A549 treated with DMSO at 1 μM for 4 hours (cell line): ENCODE data around the gene VILL. TPM values are rescaled to one million over a fixed set of nuclear protein-coding genes. Genes with fewer than 3 reads are reported as not detected.

ENCODE experiments used
- total RNA-seq: library from RNA; stranded (reverse); fragments of 200-300 nt; extraction: Qiagen RNA extraction; gene quantifications from 5 replicates; pipeline ENCODE4 v1.2.3, GENCODE V29; 2022; ENCODE audit warnings: low read depth

Gene VILL
- 0.10 to 0.27 TPM (median 0.15 TPM) in 4 of 5 replicates, not detected in the other for total RNA-seq

DNA sequence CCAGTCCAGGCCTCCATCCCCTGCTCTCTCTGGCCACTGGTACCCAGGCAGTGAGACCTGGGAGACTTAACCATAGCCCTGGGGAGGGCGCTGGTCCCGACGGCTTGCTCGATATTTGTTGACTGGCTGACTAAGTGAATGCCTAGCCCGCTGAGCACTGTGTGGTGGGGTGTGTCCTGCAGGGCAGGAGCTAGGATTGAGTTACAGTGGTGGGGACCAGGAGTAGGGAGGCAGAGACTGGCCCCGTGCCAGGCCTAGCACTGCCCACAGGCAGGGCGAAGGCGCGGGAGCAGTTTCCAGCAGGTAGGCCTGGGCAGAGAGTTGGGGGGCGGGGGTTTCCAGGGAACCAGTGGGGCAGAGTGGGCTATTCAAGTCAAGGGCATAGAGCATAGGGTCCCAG lies at the start of gene VILL:
TSS of gene VILL (plus strand) at position 260 of the 400 bp plus-strand sequence. CDS start 2,887 bp downstream, outside the sequence.

DNA sequence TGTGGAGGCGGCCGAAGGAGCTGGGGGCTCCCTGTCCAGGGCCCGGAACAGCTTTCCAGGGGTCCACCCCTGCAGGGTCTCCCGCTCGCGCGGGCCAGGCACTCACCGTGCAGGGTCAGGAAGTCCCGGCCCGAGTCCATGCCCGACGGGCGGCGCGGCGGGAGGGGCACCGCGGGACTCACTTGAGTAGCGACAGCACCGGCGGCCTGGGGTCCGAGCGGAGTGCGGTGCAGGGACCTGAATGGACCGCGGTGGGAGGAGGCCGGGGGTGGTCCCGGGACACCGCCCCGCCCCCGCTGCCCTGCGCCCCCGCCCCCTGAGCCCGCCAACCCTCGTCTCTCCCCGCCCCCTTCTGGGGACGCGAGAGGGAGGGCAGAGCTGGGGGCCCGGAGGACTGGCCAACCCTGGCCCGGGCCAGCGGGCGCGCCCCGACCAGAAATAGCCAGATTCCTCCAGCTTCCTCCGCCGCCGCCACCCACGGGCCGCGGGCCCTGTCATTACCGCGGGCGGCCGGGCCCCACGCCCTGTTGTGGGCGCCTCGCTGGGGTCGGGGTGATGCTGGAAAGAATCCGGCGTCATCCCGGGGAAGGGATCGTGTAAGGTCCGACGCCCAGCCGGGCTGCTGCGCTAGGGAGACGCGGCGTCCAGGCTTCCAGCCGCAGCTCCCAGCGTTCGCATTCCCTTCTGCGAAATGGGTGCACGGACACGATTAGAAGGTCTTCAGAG lies 39.0 kb downstream of the VILL start, which contains the start of gene PLCD1:
TSS of gene PLCD1 (minus strand) at position 243 of the 726 bp plus-strand sequence. CDS start at position 140, 103 bp downstream.

DNA sequence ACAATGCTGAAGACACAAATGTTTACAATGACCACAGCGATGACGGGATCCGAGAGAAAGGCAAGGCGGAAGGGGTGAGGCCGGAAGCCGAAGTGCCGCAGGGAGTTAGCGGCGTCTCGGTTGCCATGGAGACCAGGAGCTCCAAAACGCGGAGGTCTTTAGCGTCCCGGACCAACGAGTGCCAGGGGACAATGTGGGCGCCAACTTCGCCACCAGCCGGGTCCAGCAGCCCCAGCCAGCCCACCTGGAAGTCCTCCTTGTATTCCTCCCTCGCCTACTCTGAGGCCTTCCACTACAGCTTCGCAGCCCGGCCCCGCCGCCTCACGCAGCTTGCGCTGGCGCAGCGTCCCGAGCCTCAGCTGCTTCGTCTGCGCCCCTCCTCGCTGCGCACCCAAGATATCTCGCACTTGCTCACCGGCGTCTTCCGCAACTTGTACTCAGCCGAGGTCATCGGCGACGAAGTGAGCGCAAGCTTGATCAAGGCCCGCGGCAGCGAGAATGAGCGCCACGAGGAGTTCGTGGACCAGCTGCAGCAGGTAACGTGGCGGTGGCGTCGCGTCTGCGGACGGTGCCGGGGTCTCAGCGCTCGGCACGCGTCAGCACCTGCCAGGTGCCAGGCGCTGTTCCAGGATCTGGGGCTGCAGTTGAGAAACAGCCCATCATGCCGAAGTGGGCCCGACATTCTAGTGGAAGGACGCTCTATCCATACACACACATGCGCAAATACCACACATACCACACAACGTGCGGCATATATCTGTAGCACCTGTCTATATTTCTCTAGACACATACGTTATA lies 48.7 kb downstream of the VILL start, which contains the start of gene DLEC1:
TSS of gene DLEC1 (plus strand) at position 108 of the 798 bp plus-strand sequence. CDS start at position 126, 18 bp downstream.

Other genes starting within 250 kb of the VILL start
- 9.7 to 11.9 TPM (median 11.0 TPM) in 5 replicates for gene CTDSPL, start 128.9 kb upstream of the VILL start, total RNA-seq
- gene PLCD1, start 38.9 kb downstream of the VILL start, total RNA-seq: 2.6 to 4.4 TPM (median 3.6 TPM) in 5 replicates
- gene DLEC1, start 48.4 kb downstream of the VILL start, total RNA-seq: 0.07 to 0.53 TPM (median 0.08 TPM) in 5 replicates
- 43.1 to 52.8 TPM (median 44.3 TPM) in 5 replicates for gene ACAA1, start 146.3 kb downstream of the VILL start, total RNA-seq
- 25.1 to 28.3 TPM (median 26.9 TPM) in 5 replicates for gene MYD88, start 147.9 kb downstream of the VILL start, total RNA-seq
- 25.7 to 35.6 TPM (median 34.4 TPM) in 5 replicates for gene OXSR1, start 174.8 kb downstream of the VILL start, total RNA-seq